Thyroid gland (tissue), 4 donors: ENCODE measurements around the gene RNF41. TPM values are rescaled to one million over a fixed set of nuclear protein-coding genes. Genes with fewer than 3 reads are reported as not detected.
"Not testable (repeated sequence)": the region's sequence is repeated elsewhere in the genome, so short reads cannot be mapped to it uniquely, and the experiment has no call there.

ENCODE experiments used
- DNase-seq, 2 donors: peaks; one replicate each; pipeline ENCODE4 v3.0.0-alpha.2; 2019
- H3K27ac ChIP-seq, 3 donors: fragments of 200-600 bp; sonication (generic); 1 replicate in 2 of 3; 2 replicates in 1 of 3; pipeline ENCODE4 v1.5.1; 2016 to 2019; ENCODE audit warnings: mild to moderate bottlenecking in 1 of 3, moderate library complexity in 1 of 3
- H3K27me3 ChIP-seq: fragments of 200-600 bp; sonication (generic); one replicate; pipeline ENCODE4 v1.5.1; 2019
- H3K36me3 ChIP-seq, 2 donors: fragments of 200-600 bp; sonication (generic); one replicate each; pipeline ENCODE4 v1.5.1; 2016 to 2019
- H3K4me1 ChIP-seq, 2 donors: fragments of 200-600 bp; sonication (generic); one replicate each; pipeline ENCODE4 v1.5.1; 2017 to 2019
- H3K4me3 ChIP-seq, 3 donors: fragments of 200-600 bp; sonication (generic); replicated peaks in 1 of 3; 1 replicate in 2 of 3; 2 replicates in 1 of 3; pipeline ENCODE4 v1.5.1; 2016; ENCODE audit warnings: mild to moderate bottlenecking in 1 of 3
- H3K9me3 ChIP-seq: fragments of 200-600 bp; sonication (generic); one replicate; pipeline ENCODE4 v1.5.1; 2017
- CTCF ChIP-seq, 6 experiments: fragments of 200-600 bp in 3 of 6; fragments of 450-650 bp in 3 of 6; sonication (generic) in 3 of 6; IDR thresholded peaks; one replicate each; pipeline ENCODE4 v1.5.1; 2016 to 2019; ENCODE audit warnings: antibody characterized with exemption in 6 of 6, mild to moderate bottlenecking in 2 of 6, inconsistent platforms in 1 of 6, moderate library complexity in 1 of 6
- POLR2A ChIP-seq, 2 donors: fragments of 450-650 bp; IDR thresholded peaks; one replicate each; pipeline ENCODE4 v1.6.1; 2017; ENCODE audit warnings: antibody characterized with exemption in 2 of 2, mild to moderate bottlenecking in 2 of 2, moderate library complexity in 1 of 2
- WGBS, 2 donors: methylation state at CpG; one replicate each; pipeline ENCODE4 v1.1.5; 2017; 5-methylcytosine and 5-hydroxymethylcytosine counted together
- intact Hi-C: fragments of 100-400 bp; cut with DNase I; formaldehyde crosslinking; loops from one replicate; pipeline ENCODE4 v1.15.1; 2023
- total RNA-seq, 4 donors: library from RNA; depleted of rRNA; stranded (reverse); fragments of >200 nt; gene quantifications; one replicate each; pipeline ENCODE4 v1.2.3, GENCODE V29; 2016

RNF41 gene
- total RNA-seq, result 10 to 100 TPM; 63.4 to 89.7 (median 73.4) TPM

- 2 to 7% methylated on average over 16 to 32 of the region's 42 CpGs for WGBS, 2 donors
- Histone ChIP-seq H3K27ac (peak within 1 kb of the TSS; percentile 82 to 99 (median 92)), H3K36me3 (no peaks in the 10 kb centered on the region), H3K27me3 (no peaks in the 10 kb centered on the region), H3K4me1 (peaks cover 27 to 36% of the 10 kb centered on the region in 2 donors), H3K9me3 (no peaks in the 10 kb centered on the region), H3K4me3 (peak within 1 kb of the TSS; percentile 61 to 68 (median 65))
- DNase-seq, result peak; percentile 97 to 98
- TF ChIP-seq CTCF (IDR thresholded peaks at IDR 0.05) (peak in 1 of 6 experiments; percentile 9), POLR2A (IDR thresholded peaks at IDR 0.05) (peak; percentile 34 to 99)
- intact Hi-C loops, result loop anchor here (10.0 kb wide), 1 partner anchor 97 kb away; the partner anchor contains the start of gene ESYT1
These were observed at the start of gene RNF41 for GRCh38 chr12:56221757-56222530. Gene RNF41, minus strand, starts transcription at chr12:56221922. Its CDS starts 7,875 bp downstream, at chr12:56214047.

- Histone ChIP-seq H3K36me3 (peaks cover 40 to 46% of the 10 kb centered on the region in 2 donors), H3K27ac (no peak overlapping the region), H3K9me3 (no peaks in the 10 kb centered on the region), H3K27me3 (no peaks in the 10 kb centered on the region), H3K4me1 (peaks cover 2 to 11% of the 10 kb centered on the region in 2 donors), H3K4me3 (no peak overlapping the region)
- WGBS, 2 donors, result 36 to 61% methylated on average over 1 of the region's 1 CpG
- DNase-seq, result no peak
- intact Hi-C loops, result no loop called here
- peak in 1 of 6 experiments; percentile 23 for TF ChIP-seq CTCF (IDR thresholded peaks at IDR 0.05)
- TF ChIP-seq POLR2A (IDR thresholded peaks at IDR 0.05), result no peak
These were observed 49.3 kb upstream of the RNF41 start for GRCh38 chr12:56271031-56271430.

GRCh38 chr12:56267443-56268071, 45.8 kb upstream of the RNF41 start:
- TF ChIP-seq POLR2A (IDR thresholded peaks at IDR 0.05), result no peak
- Histone ChIP-seq H3K27ac (peak overlapping the region; percentile 86 to 91 (median 89)), H3K36me3 (peaks cover 8 to 14% of the 10 kb centered on the region in 2 donors), H3K4me3 (peak overlapping the region; percentile 8 to 69 (median 53)), H3K4me1 (peaks cover 4 to 13% of the 10 kb centered on the region in 2 donors), H3K27me3 (no peaks in the 10 kb centered on the region), H3K9me3 (no peaks in the 10 kb centered on the region)
- intact Hi-C loops, result no loop called here
- peak; percentile 15 to 39 for DNase-seq
- 31 to 34% methylated on average over 21 of the region's 21 CpGs for WGBS, 2 donors

GRCh38 chr12:56266693-56267442, 45.1 kb upstream of the RNF41 start, which contains the start of gene COQ10A:
Gene COQ10A, plus strand, starts transcription at chr12:56266942. Its CDS starts 177 bp downstream, at chr12:56267119.
- DNase-seq, result peak; percentile 91 to 94
- intact Hi-C loops, result no loop called here

GRCh38 chr12:56266068-56266692, 44.5 kb upstream of the RNF41 start:
- peak; percentile 44 to 58 for DNase-seq
- Histone ChIP-seq H3K4me1 (peaks cover 4 to 13% of the 10 kb centered on the region in 2 donors), H3K4me3 (peak overlapping the region; percentile 8 to 69 (median 53)), H3K27ac (peak overlapping the region; percentile 86 to 91 (median 89))
- H3K9me3 ChIP-seq, H3K27me3 ChIP-seq, intact Hi-C loops, H3K36me3 ChIP-seq: not testable (repeated sequence)
- whole genome bisulfite sequencing, 2 donors, result 42 to 48% methylated on average over 16 of the region's 16 CpGs

More at GRCh38 chr12:56266693-56267442, 45.1 kb upstream of the RNF41 start, which contains the start of gene COQ10A:
- Histone ChIP-seq H3K27me3 (no peaks in the 10 kb centered on the region), H3K36me3 (peaks cover 5 to 7% of the 10 kb centered on the region in 2 donors), H3K4me3 (peak within 1 kb of the TSS; percentile 8 to 69 (median 53)), H3K4me1 (peaks cover 4 to 13% of the 10 kb centered on the region in 2 donors), H3K27ac (peak within 1 kb of the TSS; percentile 86 to 91 (median 89)), H3K9me3 (no peaks in the 10 kb centered on the region)
- WGBS, 2 donors, result 0 to 1% methylated on average over 21 to 52 of the region's 68 CpGs
- TF ChIP-seq POLR2A (IDR thresholded peaks at IDR 0.05) (peak; percentile 37 to 91), CTCF (IDR thresholded peaks at IDR 0.05) (peak in 5 of 6 experiments; percentile 24 to 81 (median 74))

GRCh38 chr12:56262955-56263354, 41.2 kb upstream of the RNF41 start:
- H3K36me3 ChIP-seq, H3K27me3 ChIP-seq, intact Hi-C loops, H3K4me3 ChIP-seq, DNase-seq, H3K27ac ChIP-seq, H3K9me3 ChIP-seq: not testable (repeated sequence)
- peaks cover 10 to 17% of the 10 kb centered on the region in 2 donors for H3K4me1 ChIP-seq
- 89 to 90% methylated on average over 7 of the region's 7 CpGs for WGBS, 2 donors
